GM23338 (cell line): Measurements from ENCODE around the gene SETBP1. TPM values are rescaled to one million over a fixed set of nuclear protein-coding genes. Genes with fewer than 3 reads are reported as not detected.

ENCODE experiments used
- ATAC-seq: fragments of 200-7000 bp; cut with Tn5 transposase; 3 replicates; pipeline ENCODE4 v1.9.1; 2020
- DNase-seq: peaks from one replicate; pipeline ENCODE4 v3.0.0-alpha.2; 2015; ENCODE audit warnings: low spot score
- H2AFZ ChIP-seq: fragments of 200-600 bp; sonication (generic); 2 replicates; pipeline ENCODE4 v1.8.0; 2016; ENCODE audit warnings: antibody characterized with exemption, mild to moderate bottlenecking, moderate library complexity
- H3F3A ChIP-seq: fragments of 200-600 bp; sonication (generic); replicated peaks from 2 replicates; pipeline ENCODE4 v1.8.0; 2017; ENCODE audit warnings: antibody characterized with exemption, mixed run types, low read depth
- H3K27ac ChIP-seq: fragments of 200-600 bp; sonication (generic); 2 replicates; pipeline ENCODE4 v1.6.1; 2016; ENCODE audit warnings: low read depth
- H3K27me3 ChIP-seq: fragments of 200-600 bp; sonication (generic); 2 replicates; pipeline ENCODE4 v1.8.0; 2016; ENCODE audit warnings: mild to moderate bottlenecking, mixed run types, moderate library complexity; ENCODE audit not compliant: insufficient read depth
- H3K36me3 ChIP-seq: fragments of 200-600 bp; sonication (generic); 2 replicates; pipeline ENCODE4 v1.8.0; 2016; ENCODE audit warnings: mild to moderate bottlenecking; ENCODE audit not compliant: insufficient read depth
- H3K4me1 ChIP-seq: fragments of 200-600 bp; sonication (generic); 2 replicates; pipeline ENCODE4 v1.8.0; 2016; ENCODE audit warnings: mild to moderate bottlenecking, moderate library complexity; ENCODE audit not compliant: insufficient read depth
- H3K4me2 ChIP-seq: fragments of 200-600 bp; sonication (generic); 2 replicates; pipeline ENCODE4 v1.7.1; 2017; ENCODE audit warnings: mixed run types
- H3K4me3 ChIP-seq: fragments of 200-600 bp; sonication (generic); 2 replicates; pipeline ENCODE4 v1.6.1; 2016; ENCODE audit warnings: mixed run types
- H3K79me2 ChIP-seq: fragments of 200-600 bp; sonication (generic); replicated peaks from 2 replicates; pipeline ENCODE4 v1.8.0; 2017; ENCODE audit warnings: mild to moderate bottlenecking; ENCODE audit not compliant: insufficient read depth
- H3K9me2 ChIP-seq: fragments of 200-600 bp; sonication (generic); 2 replicates; pipeline ENCODE4 v1.8.0; 2017; ENCODE audit not compliant: insufficient read depth
- H4K20me1 ChIP-seq: fragments of 200-600 bp; sonication (generic); replicated peaks from 2 replicates; pipeline ENCODE4 v1.8.0; 2017; ENCODE audit warnings: mild to moderate bottlenecking; ENCODE audit not compliant: insufficient read depth
- H3K27ac Mint-ChIP-seq: 2 replicates; pipeline ENCODE4 v1.8.0; 2020; ENCODE audit warnings: inconsistent platforms, mild to moderate bottlenecking, moderate library complexity, mixed read lengths
- H3K27me3 Mint-ChIP-seq: 3 replicates; pipeline ENCODE4 v1.8.0; 2022; ENCODE audit warnings: low read depth, mild to moderate bottlenecking, moderate library complexity, mixed read lengths, inconsistent platforms; ENCODE audit not compliant: insufficient read depth, poor library complexity
- H3K36me3 Mint-ChIP-seq: 3 replicates; pipeline ENCODE4 v1.8.0; 2021; ENCODE audit warnings: low read depth, mild to moderate bottlenecking, inconsistent platforms, moderate library complexity, mixed read lengths
- H3K4me1 Mint-ChIP-seq: 3 replicates; pipeline ENCODE4 v1.8.0; 2020; ENCODE audit warnings: mild to moderate bottlenecking, inconsistent platforms, mixed read lengths
- H3K4me3 Mint-ChIP-seq: 3 replicates; pipeline ENCODE4 v1.8.0; 2021; ENCODE audit warnings: moderate library complexity, mild to moderate bottlenecking, inconsistent platforms, mixed read lengths
- H3K9me3 Mint-ChIP-seq: 3 replicates; pipeline ENCODE4 v1.8.0; 2020; ENCODE audit warnings: moderate library complexity, mild to moderate bottlenecking, inconsistent platforms, mixed read lengths
- CREB1 ChIP-seq: fragments of 250-450 bp; sonication (Bioruptor Pico); IDR thresholded peaks from 2 replicates; pipeline ENCODE4 v1.5.0; 2020; ENCODE audit warnings: low read depth, mild to moderate bottlenecking, moderate library complexity
- CTCF ChIP-seq, 2 experiments: fragments of 200-600 bp in 1 of 2; sonication (generic) in 1 of 2; conservative IDR thresholded peaks; 2 replicates each; pipeline versions ENCODE4 v1.5.1 to v1.6.1; 2016 to 2017; ENCODE audit warnings: antibody characterized with exemption in 2 of 2, low read depth in 2 of 2, mild to moderate bottlenecking in 2 of 2, moderate library complexity in 1 of 2
- ETS1 ChIP-seq: IDR thresholded peaks from 2 replicates; pipeline ENCODE4 v1.6.1; 2016; ENCODE audit warnings: antibody characterized with exemption
- POLR2AphosphoS5 ChIP-seq: IDR thresholded peaks from 2 replicates; pipeline ENCODE4 v1.6.1; 2016; ENCODE audit warnings: antibody characterized with exemption, low read depth
- STAT1 ChIP-seq: IDR thresholded peaks from one replicate; pipeline ENCODE4 v1.6.1; 2016; ENCODE audit warnings: antibody characterized with exemption; ENCODE audit not compliant: unreplicated experiment
- ZNF331 ChIP-seq: fragments of 250-450 bp; sonication (Bioruptor Pico); IDR thresholded peaks from 2 replicates; pipeline ENCODE4 v1.5.0; 2020; ENCODE audit warnings: low read depth, mild to moderate bottlenecking, moderate library complexity
- ZNF462 ChIP-seq: fragments of 250-450 bp; sonication (Bioruptor Pico); IDR thresholded peaks from 2 replicates; pipeline ENCODE4 v1.5.0; 2020; ENCODE audit warnings: mild to moderate bottlenecking, moderate library complexity
- polyA plus RNA-seq: library from polyadenylated mRNA; unstranded; fragments of >200 nt; fragmentation: Nextera tagmentation; extraction: Ambion mirVana; gene quantifications from 2 replicates; pipeline ENCODE4 v1.2.1, GENCODE V29; 2016
- total RNA-seq: library from RNA; depleted of rRNA; stranded (reverse); fragments of >200 nt; shearing (Covaris generic); gene quantifications from 2 replicates; pipeline ENCODE4 v1.2.3, GENCODE V29; 2014

Gene SETBP1
- total and polyA plus RNA-seq, 2 experiments from 2014 or later: 1.6 to 5.5 TPM

- TF ChIP-seq CTCF (conservative IDR thresholded peaks at IDR 0.05; ENCODE audit: low read depth in 2 of 2) (no peak), STAT1 (no peak)
Measured at GRCh38 chr18:44866103-44866502, 185.4 kb downstream of the SETBP1 start (continued).

- Histone ChIP-seq H2AFZ (no peak overlapping the region), H3K4me2 (no peak overlapping the region), H3K79me2 (no peaks in the 10 kb centered on the region), H4K20me1 (no peaks in the 10 kb centered on the region), H3F3A (no peaks in the 10 kb centered on the region), H3K4me3 (no peak overlapping the region), H3K36me3 (no peaks in the 10 kb centered on the region), H3K27me3 (no peaks in the 10 kb centered on the region), H3K4me1 (0 out of 2 replicates have a peak, but pooled peaks cover 2% of the 10 kb centered on the region), H3K9me2 (no peaks in the 10 kb centered on the region; the same call in 1 of the 2 replicates), H3K27ac (no peak overlapping the region)
- Mint-ChIP-seq H3K9me3 (no peaks in the 10 kb centered on the region; the same call in 2 of the 3 replicates), H3K36me3 (no peaks in the 10 kb centered on the region), H3K4me1 (peaks cover 15% of the 10 kb centered on the region), H3K27me3 (peaks cover 3% of the 10 kb centered on the region), H3K27ac (no peak overlapping the region), H3K4me3 (no peak overlapping the region)
- ATAC-seq (no peak), DNase-seq (no peak)
- TF ChIP-seq CTCF (conservative IDR thresholded peaks at IDR 0.05; ENCODE audit: low read depth in 2 of 2): no peak
- TF ChIP-seq ZNF331: no peak
- no peak for TF ChIP-seq ETS1
- no peak for TF ChIP-seq CREB1 (CRISPR knock-in tag)
- no peak for TF ChIP-seq POLR2AphosphoS5
- TF ChIP-seq ZNF462 (CRISPR knock-in tag): no peak
Measured at GRCh38 chr18:44869533-44869932, 188.8 kb downstream of the SETBP1 start.
